ENCODE results near the gene LEPR.

The LEPR gene

DNA sequence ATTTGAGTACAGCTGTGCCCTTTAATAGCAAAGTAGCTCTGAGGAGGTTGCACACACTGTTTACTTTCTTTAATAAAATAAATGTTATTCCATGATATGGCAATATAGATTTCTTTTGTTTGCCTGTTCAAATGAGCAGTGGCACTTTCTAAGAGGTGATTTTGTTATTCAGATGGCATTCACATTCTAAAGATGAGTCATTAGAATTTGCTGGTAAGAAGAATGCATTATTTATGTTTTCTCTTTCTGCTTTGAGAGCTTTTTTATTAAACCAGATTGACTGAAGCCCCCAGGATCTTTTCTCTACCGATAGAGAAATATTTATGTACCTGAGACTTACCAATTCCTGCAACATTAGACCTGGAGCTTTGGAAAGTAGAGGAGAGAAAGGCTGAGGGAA is 11.2 kb upstream of the LEPR start:
- no peaks in the 10 kb centered on the region for H3K36me3 ChIP-seq (ENCODE audit: control insufficient read depth, insufficient read depth, low read length)
- DNase-seq = no peak
- no peak overlapping the region for H3K27ac ChIP-seq (ENCODE audit: insufficient read depth, low read length, poor library complexity, severe bottlenecking)
- H3K4me1 ChIP-seq (ENCODE audit: control insufficient read depth, insufficient read depth, low read length, poor library complexity, severe bottlenecking) = no peaks in the 10 kb centered on the region
- no peaks in the 10 kb centered on the region for H3K27me3 ChIP-seq (replicated peaks; ENCODE audit: control insufficient read depth, insufficient read depth, low read length, poor library complexity, severe bottlenecking)
- H3K4me3 ChIP-seq (ENCODE audit: insufficient read depth, low read depth, low read length, poor library complexity, severe bottlenecking) = no peak overlapping the region
- H3K9me3 ChIP-seq (ENCODE audit: control insufficient read depth, low read length) = no peaks in the 10 kb centered on the region

DNA sequence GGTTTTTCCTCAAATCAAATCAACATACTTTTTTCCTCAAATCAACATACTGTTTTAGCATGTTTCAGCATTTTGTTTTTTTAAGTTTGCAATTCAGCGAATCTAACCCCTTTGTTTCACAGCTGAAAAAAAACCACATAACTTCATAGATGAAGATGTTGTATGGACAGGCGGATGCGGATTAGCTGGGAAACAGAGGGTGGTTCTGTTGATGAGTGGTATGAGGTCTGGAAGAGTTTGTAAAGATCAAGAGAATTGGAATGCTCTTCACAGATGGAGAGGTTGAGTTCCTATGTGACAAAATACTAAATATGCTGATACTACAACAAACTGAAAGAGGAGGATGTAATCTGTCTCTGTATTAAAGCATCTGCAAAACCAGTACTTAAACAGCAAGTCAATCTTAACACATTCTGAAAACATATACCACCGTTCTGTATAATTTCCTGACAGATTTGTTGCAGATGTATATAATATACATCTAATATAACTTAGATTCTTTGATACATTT is 10.6 kb upstream of the LEPR start:
- H3K4me1 ChIP-seq (ENCODE audit: control insufficient read depth, insufficient read depth, low read length, poor library complexity, severe bottlenecking) = no peaks in the 10 kb centered on the region
- H3K9me3 ChIP-seq (ENCODE audit: control insufficient read depth, low read length) = no peaks in the 10 kb centered on the region
- DNase-seq = no peak
- no peak overlapping the region for H3K27ac ChIP-seq (ENCODE audit: insufficient read depth, low read length, poor library complexity, severe bottlenecking)
- no peaks in the 10 kb centered on the region for H3K36me3 ChIP-seq (ENCODE audit: control insufficient read depth, insufficient read depth, low read length)
- H3K27me3 ChIP-seq (replicated peaks; ENCODE audit: control insufficient read depth, insufficient read depth, low read length, poor library complexity, severe bottlenecking) = no peaks in the 10 kb centered on the region
- no peak overlapping the region for H3K4me3 ChIP-seq (ENCODE audit: insufficient read depth, low read depth, low read length, poor library complexity, severe bottlenecking)

DNA sequence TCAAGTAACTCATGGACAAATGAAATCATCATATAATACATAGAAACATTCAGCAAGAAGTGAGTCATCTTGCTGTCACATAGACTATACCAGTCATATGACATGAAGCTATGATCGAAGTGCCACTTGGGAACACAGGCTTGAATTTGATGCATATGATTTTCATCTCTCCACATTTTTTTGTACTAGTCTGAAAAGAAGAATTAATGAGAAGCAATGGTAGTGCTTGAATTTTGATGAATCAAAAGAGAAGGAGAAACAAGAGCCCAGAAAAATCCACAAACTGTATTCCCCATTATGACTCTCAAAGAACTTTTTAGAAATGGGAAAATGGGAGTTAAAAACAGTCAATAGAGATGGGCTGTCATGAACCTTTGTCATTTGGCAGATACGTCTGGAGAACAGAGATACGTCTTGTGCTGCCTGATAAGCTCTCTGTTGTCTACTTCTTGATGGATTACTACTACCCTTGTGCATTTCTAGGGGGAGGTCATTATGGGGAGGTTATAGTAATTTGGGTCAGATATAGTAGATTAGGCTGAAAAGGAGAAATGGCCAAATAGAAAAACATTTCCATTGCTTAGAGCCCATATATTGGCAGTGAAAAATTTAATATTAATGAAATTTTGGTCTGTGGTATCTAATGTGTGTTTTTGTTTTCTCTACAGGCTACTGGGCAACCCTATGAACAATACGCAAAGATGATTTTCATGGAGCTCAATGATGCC is 8.0 kb upstream of the LEPR start:
- Histone ChIP-seq H3K27ac (ENCODE audit: insufficient read depth, low read length, poor library complexity, severe bottlenecking) (no peak overlapping the region), H3K4me3 (ENCODE audit: insufficient read depth, low read depth, low read length, poor library complexity, severe bottlenecking) (no peak overlapping the region), H3K9me3 (ENCODE audit: control insufficient read depth, low read length) (no peaks in the 10 kb centered on the region), H3K36me3 (ENCODE audit: control insufficient read depth, insufficient read depth, low read length) (no peaks in the 10 kb centered on the region), H3K27me3 (replicated peaks; ENCODE audit: control insufficient read depth, insufficient read depth, low read length, poor library complexity, severe bottlenecking) (no peaks in the 10 kb centered on the region), H3K4me1 (ENCODE audit: control insufficient read depth, insufficient read depth, low read length, poor library complexity, severe bottlenecking) (no peaks in the 10 kb centered on the region)
- DNase-seq = no peak

- no peak overlapping the region for H3K4me3 ChIP-seq (ENCODE audit: insufficient read depth, low read depth, low read length, poor library complexity, severe bottlenecking)
- H3K9me3 ChIP-seq (ENCODE audit: control insufficient read depth, low read length) = no peaks in the 10 kb centered on the region
- H3K27ac ChIP-seq (ENCODE audit: insufficient read depth, low read length, poor library complexity, severe bottlenecking) = no peak overlapping the region
- H3K27me3 ChIP-seq (replicated peaks; ENCODE audit: control insufficient read depth, insufficient read depth, low read length, poor library complexity, severe bottlenecking) = no peaks in the 10 kb centered on the region
- H3K4me1 ChIP-seq (ENCODE audit: control insufficient read depth, insufficient read depth, low read length, poor library complexity, severe bottlenecking) = no peaks in the 10 kb centered on the region
- DNase-seq = no peak
- H3K36me3 ChIP-seq (ENCODE audit: control insufficient read depth, insufficient read depth, low read length) = no peaks in the 10 kb centered on the region
Measured at GRCh38 chr1:65412984-65413375, 7.5 kb upstream of the LEPR start.

DNA sequence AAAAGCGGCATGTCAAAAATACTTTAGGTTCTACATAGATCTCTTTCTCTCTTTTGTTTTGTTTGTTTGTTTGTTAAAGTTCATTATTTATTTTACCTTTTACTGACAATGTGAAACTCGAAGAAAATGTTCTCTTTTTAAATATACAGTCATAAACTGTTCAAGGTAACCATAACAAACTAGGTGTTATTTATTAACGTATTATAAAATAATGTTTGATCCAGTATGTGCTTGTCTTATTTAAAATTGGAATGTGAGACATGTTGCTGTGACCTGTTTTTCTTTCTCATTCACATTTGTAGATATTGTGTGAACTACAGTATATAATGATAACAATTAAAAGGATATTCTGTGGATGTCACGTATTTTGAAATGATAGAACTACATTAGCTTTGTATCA is 5.9 kb upstream of the LEPR start:
- H3K9me3 ChIP-seq (ENCODE audit: control insufficient read depth, low read length) = no peaks in the 10 kb centered on the region
- no peak overlapping the region for H3K4me3 ChIP-seq (ENCODE audit: insufficient read depth, low read depth, low read length, poor library complexity, severe bottlenecking)
- H3K4me1 ChIP-seq (ENCODE audit: control insufficient read depth, insufficient read depth, low read length, poor library complexity, severe bottlenecking) = peaks cover 3% of the 10 kb centered on the region
- no peak overlapping the region for H3K27ac ChIP-seq (ENCODE audit: insufficient read depth, low read length, poor library complexity, severe bottlenecking)
- DNase-seq = no peak
- no peaks in the 10 kb centered on the region for H3K27me3 ChIP-seq (replicated peaks; ENCODE audit: control insufficient read depth, insufficient read depth, low read length, poor library complexity, severe bottlenecking)
- no peaks in the 10 kb centered on the region for H3K36me3 ChIP-seq (ENCODE audit: control insufficient read depth, insufficient read depth, low read length)

DNA sequence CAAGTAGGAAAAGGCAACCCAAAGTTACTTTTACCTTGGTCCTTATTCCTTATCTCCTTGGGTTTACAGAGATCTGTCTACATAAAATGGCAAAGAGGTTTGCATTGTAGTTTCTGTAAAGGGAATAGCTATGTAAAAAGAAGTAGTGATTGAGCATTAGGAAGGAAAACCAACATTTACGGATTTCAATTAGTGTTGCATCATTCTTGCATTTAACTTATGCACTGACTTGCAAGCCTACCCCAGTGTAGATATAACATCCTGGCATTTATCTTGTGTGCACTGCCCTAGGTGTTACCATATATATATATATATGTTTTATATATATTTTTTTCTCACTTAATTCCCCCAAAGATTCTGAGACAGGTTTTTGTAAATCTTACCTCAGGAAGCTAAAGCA is 3.7 kb upstream of the LEPR start:
- no peak overlapping the region for H3K27ac ChIP-seq (ENCODE audit: insufficient read depth, low read length, poor library complexity, severe bottlenecking)
- peaks cover 4% of the 10 kb centered on the region for H3K4me1 ChIP-seq (ENCODE audit: control insufficient read depth, insufficient read depth, low read length, poor library complexity, severe bottlenecking)
- no peaks in the 10 kb centered on the region for H3K27me3 ChIP-seq (replicated peaks; ENCODE audit: control insufficient read depth, insufficient read depth, low read length, poor library complexity, severe bottlenecking)
- no peak overlapping the region for H3K4me3 ChIP-seq (ENCODE audit: insufficient read depth, low read depth, low read length, poor library complexity, severe bottlenecking)
- H3K36me3 ChIP-seq (ENCODE audit: control insufficient read depth, insufficient read depth, low read length) = no peaks in the 10 kb centered on the region
- no peak for DNase-seq
- no peaks in the 10 kb centered on the region for H3K9me3 ChIP-seq (ENCODE audit: control insufficient read depth, low read length)

DNA sequence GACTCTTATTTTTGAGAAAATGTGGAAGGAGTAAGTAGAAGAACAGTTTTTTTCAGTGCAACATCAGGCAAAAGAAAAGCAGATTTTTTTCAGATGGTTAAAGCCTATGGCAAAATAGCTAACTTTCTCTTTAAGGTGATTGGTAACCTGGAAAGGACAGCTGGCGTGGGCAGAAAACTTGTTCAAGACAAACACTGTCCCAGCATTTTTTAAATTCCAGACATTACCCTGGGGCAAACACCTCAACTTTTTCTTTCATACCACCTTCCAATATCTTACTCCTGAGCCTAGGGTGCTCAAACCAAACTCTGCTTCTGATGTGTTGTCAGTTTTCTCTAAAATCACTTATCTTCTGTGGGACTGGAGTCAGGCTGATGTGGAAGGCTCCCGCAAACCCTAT is 2.7 kb upstream of the LEPR start:
- no peaks in the 10 kb centered on the region for H3K36me3 ChIP-seq (ENCODE audit: control insufficient read depth, insufficient read depth, low read length)
- H3K4me3 ChIP-seq (ENCODE audit: insufficient read depth, low read depth, low read length, poor library complexity, severe bottlenecking) = no peak overlapping the region
- no peaks in the 10 kb centered on the region for H3K27me3 ChIP-seq (replicated peaks; ENCODE audit: control insufficient read depth, insufficient read depth, low read length, poor library complexity, severe bottlenecking)
- H3K27ac ChIP-seq (ENCODE audit: insufficient read depth, low read length, poor library complexity, severe bottlenecking) = no peak overlapping the region
- no peaks in the 10 kb centered on the region for H3K9me3 ChIP-seq (ENCODE audit: control insufficient read depth, low read length)
- DNase-seq = no peak
- H3K4me1 ChIP-seq (ENCODE audit: control insufficient read depth, insufficient read depth, low read length, poor library complexity, severe bottlenecking) = peaks cover 4% of the 10 kb centered on the region

GRCh38 chr1:65418522-65419185 is 1.8 kb upstream of the LEPR start:
- no peak overlapping the region for H3K4me3 ChIP-seq (ENCODE audit: insufficient read depth, low read depth, low read length, poor library complexity, severe bottlenecking)
- no peaks in the 10 kb centered on the region for H3K36me3 ChIP-seq (ENCODE audit: control insufficient read depth, insufficient read depth, low read length)
- peaks cover 4% of the 10 kb centered on the region for H3K4me1 ChIP-seq (ENCODE audit: control insufficient read depth, insufficient read depth, low read length, poor library complexity, severe bottlenecking)
- DNase-seq = no peak
- H3K9me3 ChIP-seq (ENCODE audit: control insufficient read depth, low read length) = no peaks in the 10 kb centered on the region
- H3K27ac ChIP-seq (ENCODE audit: insufficient read depth, low read length, poor library complexity, severe bottlenecking) = no peak overlapping the region
- no peaks in the 10 kb centered on the region for H3K27me3 ChIP-seq (replicated peaks; ENCODE audit: control insufficient read depth, insufficient read depth, low read length, poor library complexity, severe bottlenecking)

DNA sequence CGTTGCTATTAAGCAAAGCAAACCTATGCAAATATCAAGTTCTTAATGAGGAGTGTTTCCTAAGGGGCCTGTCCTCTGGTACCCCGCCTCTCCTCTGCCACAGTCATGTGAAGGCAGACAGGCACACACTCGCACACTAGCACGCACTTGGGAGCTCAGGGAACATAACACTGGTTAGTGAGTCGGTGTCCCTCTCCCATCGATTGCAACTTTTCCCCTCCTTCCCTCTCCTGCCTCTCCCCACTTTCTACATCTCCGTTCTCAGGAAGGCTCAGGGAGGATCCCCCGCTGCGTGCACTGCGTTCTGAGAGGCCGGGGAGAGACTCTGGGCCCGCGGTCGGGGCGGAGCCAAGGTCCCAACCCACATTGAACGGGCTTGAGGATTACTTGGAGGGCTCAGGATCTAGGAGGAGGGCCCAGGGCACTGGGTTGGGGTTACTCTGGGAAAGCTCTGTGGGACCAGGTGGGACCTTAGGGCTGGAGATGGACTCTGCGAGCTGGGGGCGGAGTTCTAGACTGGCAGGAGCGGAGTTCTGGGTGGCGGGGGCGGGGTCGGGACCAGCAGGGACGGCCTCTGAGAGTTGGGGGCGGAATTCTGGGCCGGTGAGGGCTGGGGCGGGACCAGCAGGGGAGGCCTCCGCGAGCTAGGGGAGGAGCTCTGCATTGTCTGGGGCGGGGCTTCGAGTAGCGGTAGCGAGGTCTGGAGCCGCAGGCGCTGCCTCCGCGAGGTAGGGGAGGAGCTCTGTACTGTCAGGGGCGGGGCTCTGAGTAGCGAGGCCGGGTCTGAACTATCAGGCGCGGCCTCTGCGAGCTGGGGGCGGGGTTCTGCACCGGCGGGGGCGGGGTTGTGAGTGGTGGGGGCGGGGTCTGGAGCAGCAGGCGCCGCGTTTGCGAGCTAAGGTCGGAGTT is 533 bp upstream of the LEPR start:
- H3K4me1 ChIP-seq (ENCODE audit: control insufficient read depth, insufficient read depth, low read length, poor library complexity, severe bottlenecking) = peaks cover 4% of the 10 kb centered on the region
- no peaks in the 10 kb centered on the region for H3K27me3 ChIP-seq (replicated peaks; ENCODE audit: control insufficient read depth, insufficient read depth, low read length, poor library complexity, severe bottlenecking)
- H3K36me3 ChIP-seq (ENCODE audit: control insufficient read depth, insufficient read depth, low read length) = no peaks in the 10 kb centered on the region
- no peaks in the 10 kb centered on the region for H3K9me3 ChIP-seq (ENCODE audit: control insufficient read depth, low read length)
- H3K4me3 ChIP-seq (ENCODE audit: insufficient read depth, low read depth, low read length, poor library complexity, severe bottlenecking) = peak overlapping the region; percentile 93
- peak overlapping the region; percentile 76 for H3K27ac ChIP-seq (ENCODE audit: insufficient read depth, low read length, poor library complexity, severe bottlenecking)
- peak; percentile 97 to 98 (median 98) for DNase-seq
